ENCODE results near the gene CCDC15.
"Not testable (repeated sequence)": the region's sequence is repeated elsewhere in the genome, so short reads cannot be mapped to it uniquely, and the experiment has no call there.

Gene CCDC15

DNA sequence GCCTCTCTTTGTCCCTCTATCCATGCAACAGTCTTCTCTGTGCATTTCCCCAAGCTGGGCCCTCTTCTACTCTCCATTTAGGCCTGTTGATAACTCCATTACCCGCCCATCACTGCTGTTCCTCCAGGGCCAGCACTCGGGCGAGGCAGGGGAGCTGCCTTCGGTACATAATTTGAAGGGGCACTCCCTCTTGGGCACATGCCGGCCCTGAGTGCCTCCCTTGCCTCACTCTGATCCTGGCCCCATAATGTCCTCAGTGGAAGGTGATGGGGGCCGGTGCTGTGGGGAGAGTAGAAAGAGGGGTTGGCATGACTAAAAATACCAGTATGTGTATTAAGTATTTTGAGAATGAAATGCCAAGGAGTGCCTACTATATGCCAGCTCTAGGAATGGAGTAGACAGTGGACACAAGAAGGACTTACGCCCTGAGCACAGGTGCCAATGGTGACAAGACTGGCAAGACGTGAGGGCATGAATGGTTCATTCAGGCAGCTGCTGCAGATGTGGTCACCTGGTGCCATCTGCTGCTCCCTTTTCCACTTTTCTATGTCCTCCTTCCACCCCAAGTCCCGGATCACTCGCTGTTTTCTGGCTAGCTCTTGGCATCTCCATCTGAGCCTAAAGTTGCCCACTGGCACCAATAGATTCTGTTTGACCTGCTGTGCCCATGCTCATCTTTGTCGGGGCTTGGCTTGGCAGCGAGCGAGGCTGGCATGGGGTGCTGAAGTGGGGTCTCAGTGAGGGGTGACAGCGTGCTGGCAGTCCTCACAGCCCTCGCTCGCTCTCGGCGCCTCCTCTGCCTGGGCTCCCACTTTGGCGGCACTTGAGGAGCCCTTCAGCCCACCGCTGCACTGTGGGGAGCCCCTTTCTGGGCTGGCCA, 134.8 kb downstream of the CCDC15 start:
- Mint-ChIP-seq H3K4me1 (peaks cover 35% of the 10 kb centered on the region), H3K27me3 (ENCODE audit: low read depth, poor library complexity) (peaks cover 25% of the 10 kb centered on the region), H3K9me3 (no peaks in the 10 kb centered on the region), H3K36me3 (ENCODE audit: low read depth) (no peaks in the 10 kb centered on the region), H3K4me3 (no peak overlapping the region), H3K27ac (no peak overlapping the region)
- TF ChIP-seq, protein P1, sequence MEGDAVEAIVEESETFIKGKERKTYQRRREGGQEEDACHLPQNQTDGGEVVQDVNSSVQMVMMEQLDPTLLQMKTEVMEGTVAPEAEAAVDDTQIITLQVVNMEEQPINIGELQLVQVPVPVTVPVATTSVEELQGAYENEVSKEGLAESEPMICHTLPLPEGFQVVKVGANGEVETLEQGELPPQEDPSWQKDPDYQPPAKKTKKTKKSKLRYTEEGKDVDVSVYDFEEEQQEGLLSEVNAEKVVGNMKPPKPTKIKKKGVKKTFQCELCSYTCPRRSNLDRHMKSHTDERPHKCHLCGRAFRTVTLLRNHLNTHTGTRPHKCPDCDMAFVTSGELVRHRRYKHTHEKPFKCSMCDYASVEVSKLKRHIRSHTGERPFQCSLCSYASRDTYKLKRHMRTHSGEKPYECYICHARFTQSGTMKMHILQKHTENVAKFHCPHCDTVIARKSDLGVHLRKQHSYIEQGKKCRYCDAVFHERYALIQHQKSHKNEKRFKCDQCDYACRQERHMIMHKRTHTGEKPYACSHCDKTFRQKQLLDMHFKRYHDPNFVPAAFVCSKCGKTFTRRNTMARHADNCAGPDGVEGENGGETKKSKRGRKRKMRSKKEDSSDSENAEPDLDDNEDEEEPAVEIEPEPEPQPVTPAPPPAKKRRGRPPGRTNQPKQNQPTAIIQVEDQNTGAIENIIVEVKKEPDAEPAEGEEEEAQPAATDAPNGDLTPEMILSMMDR (IDR thresholded peaks at IDR 0.05), result no peak
- no peak for DNase-seq

DNA sequence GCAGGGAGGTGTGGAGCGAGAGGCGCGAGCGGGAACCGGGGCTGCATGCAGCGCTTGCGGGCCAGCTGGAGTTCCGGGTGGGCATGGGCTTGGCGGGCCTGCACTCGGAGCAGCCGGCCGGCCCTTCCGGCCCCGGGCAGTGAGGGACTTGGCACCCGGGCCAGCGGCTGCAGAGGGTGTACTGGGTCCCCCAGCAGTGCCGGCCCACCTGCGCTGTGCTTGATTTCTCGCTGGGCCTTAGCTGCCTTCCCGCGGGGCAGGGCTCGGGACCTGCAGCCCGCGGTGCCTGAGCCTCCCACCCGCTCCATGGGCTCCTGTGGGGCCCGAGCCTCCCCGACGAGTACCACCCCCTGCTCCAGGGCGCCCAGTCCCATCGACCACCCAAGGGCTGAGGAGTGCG, 135.5 kb downstream of the CCDC15 start:
- Mint-ChIP-seq H3K27me3 (ENCODE audit: low read depth, poor library complexity) (peaks cover 24% of the 10 kb centered on the region), H3K4me1 (peaks cover 31% of the 10 kb centered on the region)
- H3K4me3 Mint-ChIP-seq; H3K9me3 Mint-ChIP-seq; H3K27ac Mint-ChIP-seq; H3K36me3 Mint-ChIP-seq (ENCODE audit: low read depth); DNase-seq: not testable (repeated sequence)

DNA sequence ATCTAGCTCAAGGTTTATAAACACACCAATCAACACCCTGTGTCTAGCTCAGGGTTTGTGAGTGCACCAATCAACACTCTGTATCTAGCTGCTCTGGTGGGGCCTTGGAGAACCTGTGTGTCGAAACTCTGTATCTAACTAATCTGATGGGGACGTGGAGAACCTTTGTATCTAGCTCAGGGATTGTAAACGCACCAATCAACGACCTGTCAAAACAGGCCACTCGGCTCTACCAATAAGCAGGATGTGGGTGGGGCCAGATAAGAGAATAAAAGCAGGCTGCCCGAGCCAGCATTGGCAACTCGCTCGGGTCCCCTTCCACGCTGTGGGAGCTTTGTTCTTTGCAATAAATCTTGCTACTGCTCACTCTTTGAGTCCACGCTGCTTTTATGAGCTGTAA, 136.1 kb downstream of the CCDC15 start:
- H3K4me1 Mint-ChIP-seq, result peaks cover 30% of the 10 kb centered on the region
- H3K4me3 Mint-ChIP-seq; H3K9me3 Mint-ChIP-seq; H3K27ac Mint-ChIP-seq; H3K36me3 Mint-ChIP-seq (ENCODE audit: low read depth); DNase-seq: not testable (repeated sequence)
- peaks cover 20% of the 10 kb centered on the region for H3K27me3 Mint-ChIP-seq (ENCODE audit: low read depth, poor library complexity)

DNA sequence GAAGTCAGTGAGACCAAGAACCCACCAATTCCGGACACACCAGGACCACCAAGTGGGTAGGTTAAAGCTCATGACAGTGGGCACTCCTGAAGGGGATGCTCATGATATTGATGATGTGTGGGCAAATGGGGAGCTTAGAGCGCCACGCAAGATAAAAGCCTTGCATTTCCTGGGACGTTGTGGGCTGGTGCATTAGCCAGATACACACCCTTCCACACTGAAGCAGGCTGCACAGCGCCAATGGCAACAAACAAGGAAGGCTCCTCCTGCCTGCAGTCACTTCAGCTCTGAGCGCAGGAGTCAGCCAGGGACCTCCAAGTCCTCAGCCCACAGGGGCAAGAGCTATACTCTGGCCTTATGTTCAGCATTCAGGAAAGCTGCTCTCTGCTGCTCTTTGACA, 136.8 kb downstream of the CCDC15 start:
- peaks cover 30% of the 10 kb centered on the region for H3K4me1 Mint-ChIP-seq
- H3K4me3 Mint-ChIP-seq, result no peak overlapping the region
- TF ChIP-seq, protein P1 (IDR thresholded peaks at IDR 0.05), result no peak
- no peak for DNase-seq
- peaks cover 18% of the 10 kb centered on the region for H3K27me3 Mint-ChIP-seq (ENCODE audit: low read depth, poor library complexity)
- peaks cover 1% of the 10 kb centered on the region for H3K36me3 Mint-ChIP-seq (ENCODE audit: low read depth)
- no peaks in the 10 kb centered on the region for H3K9me3 Mint-ChIP-seq
- no peak overlapping the region for H3K27ac Mint-ChIP-seq
